ENCODE results near the gene TYW1B.
"Not testable (repeated sequence)": the region's sequence is repeated elsewhere in the genome, so short reads cannot be mapped to it uniquely, and the experiment has no call there.

GRCh38 chr7:72829687-72830354 is 1.8 kb upstream of the TYW1B start:
- TF ChIP-seq CTCF (IDR thresholded peaks at IDR 0.05), result not testable (repeated sequence)
- peak; percentile 37 for TF ChIP-seq POLR2A (IDR thresholded peaks at IDR 0.05)

Measured in breast epithelium (tissue), 3 donors.